VCaP (cell line): ENCODE results near the gene CDH13.
A peak's percentile ranks its signal among the peaks of the same experiment; 100 is the strongest.

Experiments
- H3K27ac ChIP-seq: fragments of 450-650 bp; 2 replicates; pipeline ENCODE4 v1.5.1; 2017
- TF ChIP-seq, protein P1 (sequence below): fragments of 450-650 bp; conservative IDR thresholded peaks from 2 replicates; pipeline ENCODE4 v1.5.1; 2017; ENCODE audit warnings: mild to moderate bottlenecking, moderate library complexity

The CDH13 gene

DNA sequence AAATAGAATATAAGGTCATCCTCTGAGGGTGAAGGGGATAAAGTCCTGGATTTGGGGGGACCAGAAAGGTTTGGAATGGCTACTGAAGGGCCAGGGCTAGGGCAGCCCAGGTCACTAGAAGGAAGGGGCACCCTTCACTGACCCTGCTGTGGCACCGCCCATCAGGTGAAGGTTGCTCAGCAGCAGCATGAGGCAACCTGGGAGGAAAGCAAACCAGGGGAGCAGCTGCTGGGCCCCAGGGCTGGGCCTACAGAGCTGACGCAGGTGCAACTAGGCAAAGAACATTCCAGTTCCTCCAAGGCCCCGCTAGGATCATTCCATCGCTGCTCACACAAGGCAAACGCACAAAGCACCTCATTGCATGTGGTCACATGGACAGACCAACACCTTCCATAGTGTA, 1177.6 kb downstream of the CDH13 start:
- H3K27ac ChIP-seq = peak overlapping the region; percentile 97
- TF ChIP-seq, protein P1, sequence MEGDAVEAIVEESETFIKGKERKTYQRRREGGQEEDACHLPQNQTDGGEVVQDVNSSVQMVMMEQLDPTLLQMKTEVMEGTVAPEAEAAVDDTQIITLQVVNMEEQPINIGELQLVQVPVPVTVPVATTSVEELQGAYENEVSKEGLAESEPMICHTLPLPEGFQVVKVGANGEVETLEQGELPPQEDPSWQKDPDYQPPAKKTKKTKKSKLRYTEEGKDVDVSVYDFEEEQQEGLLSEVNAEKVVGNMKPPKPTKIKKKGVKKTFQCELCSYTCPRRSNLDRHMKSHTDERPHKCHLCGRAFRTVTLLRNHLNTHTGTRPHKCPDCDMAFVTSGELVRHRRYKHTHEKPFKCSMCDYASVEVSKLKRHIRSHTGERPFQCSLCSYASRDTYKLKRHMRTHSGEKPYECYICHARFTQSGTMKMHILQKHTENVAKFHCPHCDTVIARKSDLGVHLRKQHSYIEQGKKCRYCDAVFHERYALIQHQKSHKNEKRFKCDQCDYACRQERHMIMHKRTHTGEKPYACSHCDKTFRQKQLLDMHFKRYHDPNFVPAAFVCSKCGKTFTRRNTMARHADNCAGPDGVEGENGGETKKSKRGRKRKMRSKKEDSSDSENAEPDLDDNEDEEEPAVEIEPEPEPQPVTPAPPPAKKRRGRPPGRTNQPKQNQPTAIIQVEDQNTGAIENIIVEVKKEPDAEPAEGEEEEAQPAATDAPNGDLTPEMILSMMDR = no peak

DNA sequence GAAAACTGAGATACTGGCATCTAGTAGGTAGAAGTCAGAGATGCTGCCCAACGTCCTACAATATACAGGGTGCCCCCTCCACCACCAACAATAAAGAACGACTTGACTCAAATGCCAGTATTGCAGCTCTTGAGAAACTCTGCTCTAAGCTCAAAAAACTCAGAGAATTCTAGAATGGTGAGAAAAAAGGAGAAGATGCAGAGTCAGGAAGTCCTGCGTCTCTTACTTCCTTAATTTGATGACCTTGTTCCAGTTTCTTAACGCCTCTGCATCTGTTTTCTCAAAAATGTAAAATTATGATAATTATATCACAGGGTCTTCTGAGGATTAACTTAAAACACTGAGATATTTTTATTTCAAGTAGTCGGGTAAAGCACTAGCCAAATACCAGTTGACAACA, 1179.3 kb downstream of the CDH13 start:
- H3K27ac ChIP-seq = peak overlapping the region; percentile 97; the same call in 1 of the 2 replicates
- TF ChIP-seq, protein P1 = no peak

DNA sequence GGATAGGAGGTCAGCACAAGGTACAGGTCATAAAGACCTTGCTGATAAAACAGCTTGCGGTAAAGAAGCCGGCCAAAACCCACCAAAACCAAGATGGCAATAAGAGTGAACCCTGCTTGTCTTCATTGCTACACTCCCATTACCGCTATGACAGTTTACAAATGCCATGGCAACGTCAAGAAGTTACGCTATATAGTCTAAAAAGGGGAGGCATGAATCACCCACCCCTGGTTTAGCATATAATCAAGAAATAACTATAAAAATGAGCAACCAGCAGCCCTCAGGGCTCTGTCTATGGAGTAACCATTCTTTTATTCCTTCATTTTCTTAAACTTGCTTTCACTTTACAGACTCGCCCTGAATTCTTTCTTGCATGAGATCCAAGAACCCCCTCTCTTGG, 1180.0 kb downstream of the CDH13 start:
- TF ChIP-seq, protein P1 = no peak
- no peak overlapping the region for H3K27ac ChIP-seq

DNA sequence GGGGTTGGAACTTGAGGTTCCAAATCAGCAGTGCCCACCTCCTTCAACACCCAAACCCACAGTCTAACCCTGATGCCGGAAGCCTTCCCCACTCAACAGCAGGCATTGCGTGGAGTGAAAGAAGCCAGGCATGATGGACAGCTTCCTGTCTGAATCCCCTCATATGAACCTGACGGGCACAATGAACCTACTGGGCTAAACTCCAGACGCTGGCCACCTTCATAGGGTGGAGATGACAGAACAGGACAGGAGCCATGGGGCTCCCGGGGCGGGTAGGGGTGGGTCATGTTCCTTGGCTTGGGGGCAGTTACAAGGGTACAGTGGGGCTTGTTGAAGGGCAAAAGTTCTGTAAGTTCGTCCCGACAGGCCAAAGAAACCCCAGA, 1180.5 kb downstream of the CDH13 start:
- H3K27ac ChIP-seq = peak overlapping the region; percentile 76; the same call in 1 of the 2 replicates
- TF ChIP-seq, protein P1 = no peak

DNA sequence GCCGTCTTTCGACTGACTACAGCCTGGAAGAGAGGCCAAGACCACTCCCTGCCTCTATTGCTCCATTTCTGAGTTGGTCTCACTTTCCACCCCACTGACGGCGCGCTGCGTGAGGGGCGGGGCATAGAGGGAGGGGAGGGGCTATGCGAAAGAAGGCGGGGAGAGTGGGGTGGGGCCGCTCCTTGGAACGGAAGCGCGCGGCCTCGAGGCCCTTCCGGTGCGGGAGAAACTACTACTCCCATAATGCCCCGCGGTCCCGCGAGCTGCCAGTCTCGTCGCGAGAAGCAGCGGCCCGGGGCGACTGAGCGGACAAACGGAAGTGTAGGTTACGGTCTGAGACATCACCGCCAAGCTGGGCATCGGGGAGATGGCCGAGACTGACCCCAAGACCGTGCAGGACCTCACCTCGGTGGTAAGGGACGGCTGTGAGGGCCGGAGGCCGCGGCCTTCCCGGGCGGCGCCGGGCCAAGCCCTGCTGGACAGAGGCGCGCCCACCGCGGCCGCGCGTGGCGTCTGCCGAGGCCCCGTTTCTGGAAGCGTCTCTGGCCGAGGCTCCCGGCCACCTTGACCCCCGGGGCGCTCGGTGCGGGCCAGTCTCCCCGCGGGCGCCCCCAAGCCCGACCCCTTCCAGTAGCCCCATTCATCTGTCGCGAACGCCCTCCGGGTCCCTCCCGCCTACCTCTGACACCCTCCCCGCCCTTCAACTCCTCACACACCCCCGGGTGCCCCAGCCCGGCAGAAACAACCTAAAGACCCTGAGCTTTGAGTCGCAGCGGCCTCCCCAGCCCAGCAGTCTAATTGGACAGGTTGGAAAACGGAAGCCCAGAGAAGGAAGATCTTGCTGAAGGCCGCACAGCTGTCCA, 1181.2 kb downstream of the CDH13 start, which contains the start of gene HSBP1:
HSBP1 (plus strand) TSS at position 269 of the 863 bp plus-strand sequence; CDS start at position 368, 99 bp downstream.
- TF ChIP-seq, protein P1 = no peak
- peak within 1 kb of the TSS; percentile 76 for H3K27ac ChIP-seq

DNA sequence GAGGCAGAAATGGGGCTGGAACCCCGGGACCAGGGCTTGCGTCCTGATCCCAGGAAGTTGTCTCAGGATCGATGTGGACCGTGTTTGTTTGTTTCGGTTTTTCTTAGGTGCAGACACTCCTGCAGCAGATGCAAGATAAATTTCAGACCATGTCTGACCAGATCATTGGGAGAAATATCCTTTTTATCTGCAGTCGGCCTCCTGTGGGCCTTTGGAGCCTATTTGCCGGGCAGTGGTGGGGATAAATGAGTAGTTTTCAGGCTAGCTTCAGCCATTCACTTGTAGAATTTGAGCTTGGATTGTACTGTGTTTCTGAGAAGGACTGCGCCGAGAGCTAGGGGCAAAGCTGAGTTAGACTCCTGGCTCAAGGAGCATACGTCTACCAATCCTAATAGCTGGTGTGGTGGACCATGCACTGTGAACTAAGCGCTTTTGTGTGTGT, 1181.8 kb downstream of the CDH13 start:
- H3K27ac ChIP-seq = peak overlapping the region; percentile 76
- TF ChIP-seq, protein P1 = no peak

DNA sequence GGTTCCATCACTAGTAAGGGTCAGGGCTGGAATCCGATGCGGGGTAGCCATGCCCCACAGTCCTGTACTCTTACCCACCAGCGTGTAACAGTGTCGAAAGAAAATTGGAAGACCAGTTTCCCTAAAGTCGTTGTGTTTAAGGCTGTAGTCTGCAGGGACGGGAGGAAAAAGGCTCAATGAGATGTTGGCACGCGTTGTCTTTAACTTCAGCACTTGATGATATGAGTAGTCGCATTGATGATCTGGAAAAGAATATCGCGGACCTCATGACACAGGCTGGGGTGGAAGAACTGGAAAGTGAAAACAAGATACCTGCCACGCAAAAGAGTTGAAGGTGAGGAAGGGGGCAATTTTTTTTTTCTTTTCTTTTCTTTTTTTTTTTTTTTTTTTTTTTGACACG, 1182.3 kb downstream of the CDH13 start:
- TF ChIP-seq, protein P1 = no peak
- H3K27ac ChIP-seq = peak overlapping the region; percentile 76
